ENCODE measurements around the gene FAAH.

Gene FAAH

GRCh38 chr1:46418976-46419375, 24.9 kb downstream of the FAAH start:
- POLR2A ChIA-PET = no interaction called here
- peaks cover 0 to 5% (median 2%) of the 10 kb centered on the region in 5 experiments for H3K27me3 ChIP-seq (replicated peaks in 2 of 5; ENCODE audit: control insufficient read depth in 4 of 5, insufficient read depth in 5 of 5, low read length in 4 of 5)
- no peaks in the 10 kb centered on the region for H3K36me3 ChIP-seq (ENCODE audit: control insufficient read depth in 4 of 4, insufficient read depth in 4 of 4, low read length in 3 of 4)
- H3K4me3 ChIP-seq (ENCODE audit: control insufficient read depth in 1 of 7, extremely low read depth in 1 of 7, insufficient read depth in 4 of 7, low read depth in 2 of 7, low read length in 6 of 7) = no peak overlapping the region
- no peak for DNase-seq
- no peak overlapping the region for H3K27ac ChIP-seq (ENCODE audit: insufficient read depth in 1 of 2, low read depth in 1 of 2, low read length in 2 of 2, poor library complexity in 1 of 2, severe bottlenecking in 2 of 2)
- no peaks in the 10 kb centered on the region for H3K9me3 ChIP-seq (ENCODE audit: control extremely low read depth in 1 of 5, control insufficient read depth in 4 of 5, insufficient read depth in 2 of 5, low read depth in 1 of 5, low read length in 4 of 5)
- CTCF ChIA-PET = interaction anchor here (1.1 to 2.7 kb wide), 3 partner anchors 10 to 26 kb away, joined by 3 to 9 read pairs (median 3); no protein-coding TSS in a partner anchor
- WGBS (ENCODE audit: insufficient coverage) = 95% methylated on average over 10 of the region's 10 CpGs
- no peaks in the 10 kb centered on the region for H3K4me1 ChIP-seq (ENCODE audit: control extremely low read depth in 1 of 4, control insufficient read depth in 4 of 4, insufficient read depth in 4 of 4, low read length in 3 of 4)

- CTCF ChIA-PET = interaction anchor here (0.8 to 2.7 kb wide), 3 partner anchors 12 to 125 kb away, joined by 3 to 9 read pairs (median 3); no protein-coding TSS in a partner anchor
- H3K4me3 ChIP-seq (ENCODE audit: control insufficient read depth in 1 of 7, extremely low read depth in 1 of 7, insufficient read depth in 4 of 7, low read depth in 2 of 7, low read length in 6 of 7) = no peak overlapping the region
- H3K9me3 ChIP-seq (ENCODE audit: control extremely low read depth in 1 of 5, control insufficient read depth in 4 of 5, insufficient read depth in 2 of 5, low read depth in 1 of 5, low read length in 4 of 5) = no peaks in the 10 kb centered on the region
- H3K4me1 ChIP-seq (ENCODE audit: control extremely low read depth in 1 of 4, control insufficient read depth in 4 of 4, insufficient read depth in 4 of 4, low read length in 3 of 4) = no peaks in the 10 kb centered on the region
- POLR2A ChIA-PET = no interaction called here
- H3K27me3 ChIP-seq (replicated peaks in 2 of 5; ENCODE audit: control insufficient read depth in 4 of 5, insufficient read depth in 5 of 5, low read length in 4 of 5) = peaks cover 0 to 6% (median 2%) of the 10 kb centered on the region in 5 experiments
- DNase-seq = no peak
- H3K36me3 ChIP-seq (ENCODE audit: control insufficient read depth in 4 of 4, insufficient read depth in 4 of 4, low read length in 3 of 4) = no peaks in the 10 kb centered on the region
- H3K27ac ChIP-seq (ENCODE audit: insufficient read depth in 1 of 2, low read depth in 1 of 2, low read length in 2 of 2, poor library complexity in 1 of 2, severe bottlenecking in 2 of 2) = peak overlapping the region in 1 of 2 experiments; percentile 25
- 94% methylated on average over 3 of the region's 4 CpGs for WGBS (ENCODE audit: insufficient coverage)
Measured at GRCh38 chr1:46420533-46420915, 26.4 kb downstream of the FAAH start.

- H3K4me1 ChIP-seq (ENCODE audit: control extremely low read depth in 1 of 4, control insufficient read depth in 4 of 4, insufficient read depth in 4 of 4, low read length in 3 of 4) = no peaks in the 10 kb centered on the region
- ChIA-PET POLR2A (no interaction called here), CTCF (interaction anchor here (0.8 to 2.3 kb wide), 6 partner anchors 8 to 25 kb away, joined by 3 to 6 read pairs (median 4); no protein-coding TSS in a partner anchor)
- H3K27me3 ChIP-seq (replicated peaks in 2 of 5; ENCODE audit: control insufficient read depth in 4 of 5, insufficient read depth in 5 of 5, low read length in 4 of 5) = peaks cover 0 to 6% (median 2%) of the 10 kb centered on the region in 5 experiments
- no peak overlapping the region for H3K4me3 ChIP-seq (ENCODE audit: control insufficient read depth in 1 of 7, extremely low read depth in 1 of 7, insufficient read depth in 4 of 7, low read depth in 2 of 7, low read length in 6 of 7)
- DNase-seq = no peak
- no peak overlapping the region for H3K27ac ChIP-seq (ENCODE audit: insufficient read depth in 1 of 2, low read depth in 1 of 2, low read length in 2 of 2, poor library complexity in 1 of 2, severe bottlenecking in 2 of 2)
- WGBS (ENCODE audit: insufficient coverage) = 13% methylated on average over 1 of the region's 5 CpGs
- H3K36me3 ChIP-seq (ENCODE audit: control insufficient read depth in 4 of 4, insufficient read depth in 4 of 4, low read length in 3 of 4) = no peaks in the 10 kb centered on the region
- H3K9me3 ChIP-seq (ENCODE audit: control extremely low read depth in 1 of 5, control insufficient read depth in 4 of 5, insufficient read depth in 2 of 5, low read depth in 1 of 5, low read length in 4 of 5) = no peaks in the 10 kb centered on the region
Measured at GRCh38 chr1:46421739-46422138, 27.6 kb downstream of the FAAH start.

- Histone ChIP-seq H3K27me3 (replicated peaks in 2 of 5; ENCODE audit: control insufficient read depth in 4 of 5, insufficient read depth in 5 of 5, low read length in 4 of 5) (peaks cover 0 to 6% (median 2%) of the 10 kb centered on the region in 5 experiments), H3K4me1 (ENCODE audit: control extremely low read depth in 1 of 4, control insufficient read depth in 4 of 4, insufficient read depth in 4 of 4, low read length in 3 of 4) (no peaks in the 10 kb centered on the region), H3K9me3 (ENCODE audit: control extremely low read depth in 1 of 5, control insufficient read depth in 4 of 5, insufficient read depth in 2 of 5, low read depth in 1 of 5, low read length in 4 of 5) (no peaks in the 10 kb centered on the region), H3K36me3 (ENCODE audit: control insufficient read depth in 4 of 4, insufficient read depth in 4 of 4, low read length in 3 of 4) (no peaks in the 10 kb centered on the region), H3K4me3 (ENCODE audit: control insufficient read depth in 1 of 7, extremely low read depth in 1 of 7, insufficient read depth in 4 of 7, low read depth in 2 of 7, low read length in 6 of 7) (no peak overlapping the region), H3K27ac (ENCODE audit: insufficient read depth in 1 of 2, low read depth in 1 of 2, low read length in 2 of 2, poor library complexity in 1 of 2, severe bottlenecking in 2 of 2) (no peak overlapping the region)
- WGBS (ENCODE audit: insufficient coverage) = 91% methylated on average over 8 of the region's 9 CpGs
- CTCF ChIA-PET = interaction anchor here (0.8 to 2.3 kb wide), 6 partner anchors 8 to 24 kb away, joined by 3 to 6 read pairs (median 4); no protein-coding TSS in a partner anchor
- POLR2A ChIA-PET = no interaction called here
- no peak for DNase-seq
Measured at GRCh38 chr1:46422261-46422871, 28.2 kb downstream of the FAAH start.

- ChIA-PET CTCF (interaction anchor here (0.8 to 2.2 kb wide), 3 partner anchors 10 to 22 kb away, joined by 3 to 5 read pairs (median 3); no protein-coding TSS in a partner anchor), POLR2A (no interaction called here)
- Histone ChIP-seq H3K4me1 (ENCODE audit: control extremely low read depth in 1 of 4, control insufficient read depth in 4 of 4, insufficient read depth in 4 of 4, low read length in 3 of 4) (no peaks in the 10 kb centered on the region), H3K4me3 (ENCODE audit: control insufficient read depth in 1 of 7, extremely low read depth in 1 of 7, insufficient read depth in 4 of 7, low read depth in 2 of 7, low read length in 6 of 7) (no peak overlapping the region), H3K27me3 (replicated peaks in 2 of 5; ENCODE audit: control insufficient read depth in 4 of 5, insufficient read depth in 5 of 5, low read length in 4 of 5) (peaks cover 0 to 6% (median 1%) of the 10 kb centered on the region in 5 experiments), H3K36me3 (ENCODE audit: control insufficient read depth in 4 of 4, insufficient read depth in 4 of 4, low read length in 3 of 4) (no peaks in the 10 kb centered on the region), H3K9me3 (ENCODE audit: control extremely low read depth in 1 of 5, control insufficient read depth in 4 of 5, insufficient read depth in 2 of 5, low read depth in 1 of 5, low read length in 4 of 5) (no peaks in the 10 kb centered on the region), H3K27ac (ENCODE audit: insufficient read depth in 1 of 2, low read depth in 1 of 2, low read length in 2 of 2, poor library complexity in 1 of 2, severe bottlenecking in 2 of 2) (no peak overlapping the region)
- 77% methylated on average over 12 of the region's 16 CpGs for WGBS (ENCODE audit: insufficient coverage)
- no peak for DNase-seq
Measured at GRCh38 chr1:46423574-46424240, 29.6 kb downstream of the FAAH start.

- peaks cover 0 to 6% (median 2%) of the 10 kb centered on the region in 5 experiments for H3K27me3 ChIP-seq (replicated peaks in 2 of 5; ENCODE audit: control insufficient read depth in 4 of 5, insufficient read depth in 5 of 5, low read length in 4 of 5)
- no peaks in the 10 kb centered on the region for H3K4me1 ChIP-seq (ENCODE audit: control extremely low read depth in 1 of 4, control insufficient read depth in 4 of 4, insufficient read depth in 4 of 4, low read length in 3 of 4)
- 83% methylated on average over 3 of the region's 4 CpGs for whole genome bisulfite sequencing (ENCODE audit: insufficient coverage)
- CTCF ChIA-PET = interaction anchor here (1.0 to 2.2 kb wide), 6 partner anchors 9 to 103 kb away, joined by 3 to 5 read pairs (median 4); no protein-coding TSS in a partner anchor
- no peaks in the 10 kb centered on the region for H3K36me3 ChIP-seq (ENCODE audit: control insufficient read depth in 4 of 4, insufficient read depth in 4 of 4, low read length in 3 of 4)
- no peak overlapping the region for H3K4me3 ChIP-seq (ENCODE audit: control insufficient read depth in 1 of 7, extremely low read depth in 1 of 7, insufficient read depth in 4 of 7, low read depth in 2 of 7, low read length in 6 of 7)
- no peak for DNase-seq
- no peak overlapping the region for H3K27ac ChIP-seq (ENCODE audit: insufficient read depth in 1 of 2, low read depth in 1 of 2, low read length in 2 of 2, poor library complexity in 1 of 2, severe bottlenecking in 2 of 2)
- POLR2A ChIA-PET = no interaction called here
- no peaks in the 10 kb centered on the region for H3K9me3 ChIP-seq (ENCODE audit: control extremely low read depth in 1 of 5, control insufficient read depth in 4 of 5, insufficient read depth in 2 of 5, low read depth in 1 of 5, low read length in 4 of 5)
Measured at GRCh38 chr1:46424730-46425129, 30.6 kb downstream of the FAAH start.

- Histone ChIP-seq H3K36me3 (ENCODE audit: control insufficient read depth in 4 of 4, insufficient read depth in 4 of 4, low read length in 3 of 4) (no peaks in the 10 kb centered on the region), H3K27ac (ENCODE audit: insufficient read depth in 1 of 2, low read depth in 1 of 2, low read length in 2 of 2, poor library complexity in 1 of 2, severe bottlenecking in 2 of 2) (no peak overlapping the region), H3K4me3 (ENCODE audit: control insufficient read depth in 1 of 7, extremely low read depth in 1 of 7, insufficient read depth in 4 of 7, low read depth in 2 of 7, low read length in 6 of 7) (no peak overlapping the region), H3K4me1 (ENCODE audit: control extremely low read depth in 1 of 4, control insufficient read depth in 4 of 4, insufficient read depth in 4 of 4, low read length in 3 of 4) (no peaks in the 10 kb centered on the region), H3K27me3 (replicated peaks in 2 of 5; ENCODE audit: control insufficient read depth in 4 of 5, insufficient read depth in 5 of 5, low read length in 4 of 5) (peaks cover 0 to 6% (median 2%) of the 10 kb centered on the region in 5 experiments), H3K9me3 (ENCODE audit: control extremely low read depth in 1 of 5, control insufficient read depth in 4 of 5, insufficient read depth in 2 of 5, low read depth in 1 of 5, low read length in 4 of 5) (no peaks in the 10 kb centered on the region)
- ChIA-PET POLR2A (no interaction called here), CTCF (interaction anchor here (1.0 to 2.2 kb wide), 8 partner anchors 8 to 102 kb away, joined by 3 to 5 read pairs (median 3); no protein-coding TSS in a partner anchor)
- WGBS (ENCODE audit: insufficient coverage) = 94% methylated on average over 2 of the region's 4 CpGs
- DNase-seq = no peak
Measured at GRCh38 chr1:46425726-46426125, 31.6 kb downstream of the FAAH start.
